Sigmoid colon (tissue), 4 donors: Measurements from ENCODE around the gene DMP1.
"Not testable (repeated sequence)": the region's sequence is repeated elsewhere in the genome, so short reads cannot be mapped to it uniquely, and the experiment has no call there.

ENCODE experiments used
- EP300 ChIP-seq, 4 donors: sonication (generic); formaldehyde crosslinking; IDR thresholded peaks; one replicate each; pipeline ENCODE4 v1.6.1; 2017; ENCODE audit warnings: antibody characterized with exemption in 4 of 4
- POLR2A ChIP-seq, 2 donors: fragments of 450-650 bp; IDR thresholded peaks; one replicate each; pipeline ENCODE4 v1.6.1; 2016; ENCODE audit warnings: antibody characterized with exemption in 2 of 2, mild to moderate bottlenecking in 2 of 2, moderate library complexity in 2 of 2
- TF ChIP-seq, protein P1 (sequence below), 4 experiments: fragments of 450-650 bp in 3 of 4; fragments of 200-600 bp in 1 of 4; IDR thresholded peaks; one replicate each; pipeline ENCODE4 v1.5.1; 2016 to 2019; ENCODE audit warnings: antibody characterized with exemption in 4 of 4, mild to moderate bottlenecking in 3 of 4, moderate library complexity in 2 of 4

DNA sequence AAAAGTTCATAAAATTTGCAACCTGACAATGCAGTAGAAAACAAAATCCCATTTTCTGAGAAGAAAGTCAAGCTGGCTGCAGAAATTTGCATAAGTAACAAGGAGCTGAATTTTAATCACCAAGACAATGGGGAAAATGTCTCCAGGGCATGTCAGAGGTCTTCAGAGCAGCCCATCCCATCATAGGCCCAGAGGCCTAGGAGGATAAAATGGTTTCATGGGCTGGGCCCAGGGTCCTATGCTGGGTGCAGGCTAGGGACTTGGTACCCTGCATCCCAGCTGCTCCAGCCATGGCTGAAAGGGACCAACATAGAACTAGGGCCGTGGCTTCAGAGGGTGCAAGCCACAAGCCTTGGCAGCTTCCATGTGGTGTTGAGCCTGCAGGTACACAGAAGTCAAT lies 42.0 kb downstream of the DMP1 start:
- TF ChIP-seq EP300, POLR2A (IDR thresholded peaks at IDR 0.05): not testable (repeated sequence)
- TF ChIP-seq, protein P1, sequence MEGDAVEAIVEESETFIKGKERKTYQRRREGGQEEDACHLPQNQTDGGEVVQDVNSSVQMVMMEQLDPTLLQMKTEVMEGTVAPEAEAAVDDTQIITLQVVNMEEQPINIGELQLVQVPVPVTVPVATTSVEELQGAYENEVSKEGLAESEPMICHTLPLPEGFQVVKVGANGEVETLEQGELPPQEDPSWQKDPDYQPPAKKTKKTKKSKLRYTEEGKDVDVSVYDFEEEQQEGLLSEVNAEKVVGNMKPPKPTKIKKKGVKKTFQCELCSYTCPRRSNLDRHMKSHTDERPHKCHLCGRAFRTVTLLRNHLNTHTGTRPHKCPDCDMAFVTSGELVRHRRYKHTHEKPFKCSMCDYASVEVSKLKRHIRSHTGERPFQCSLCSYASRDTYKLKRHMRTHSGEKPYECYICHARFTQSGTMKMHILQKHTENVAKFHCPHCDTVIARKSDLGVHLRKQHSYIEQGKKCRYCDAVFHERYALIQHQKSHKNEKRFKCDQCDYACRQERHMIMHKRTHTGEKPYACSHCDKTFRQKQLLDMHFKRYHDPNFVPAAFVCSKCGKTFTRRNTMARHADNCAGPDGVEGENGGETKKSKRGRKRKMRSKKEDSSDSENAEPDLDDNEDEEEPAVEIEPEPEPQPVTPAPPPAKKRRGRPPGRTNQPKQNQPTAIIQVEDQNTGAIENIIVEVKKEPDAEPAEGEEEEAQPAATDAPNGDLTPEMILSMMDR (IDR thresholded peaks at IDR 0.05), result not testable (repeated sequence)
